Islet of Langerhans (tissue), 1 donor: ENCODE measurements around the gene AIG1.

Experiments
- FAIRE-seq: peaks from one replicate; lab custom pipeline; 2011; peaks lifted over from hg19 to GRCh38; lab: Jason Lieb, UNC

AIG1 gene

GRCh38 chr6:143372199-143372882, 311.7 kb downstream of the AIG1 start:
- FAIRE-seq: no peak

- FAIRE-seq: no peak
Measured at GRCh38 chr6:143374014-143374413, 313.3 kb downstream of the AIG1 start.

- no peak for FAIRE-seq
Measured at GRCh38 chr6:143375022-143375585, 314.4 kb downstream of the AIG1 start.

GRCh38 chr6:143376375-143376774, 315.7 kb downstream of the AIG1 start:
- FAIRE-seq: no peak

- FAIRE-seq: no peak
Measured at GRCh38 chr6:143376861-143377260, 316.2 kb downstream of the AIG1 start.

GRCh38 chr6:143385636-143386035, 324.9 kb downstream of the AIG1 start:
- FAIRE-seq: no peak

GRCh38 chr6:143390278-143390677, 329.6 kb downstream of the AIG1 start:
- no peak for FAIRE-seq
